Neural progenitor cell (in vitro differentiated cells): ENCODE data around the gene C17orf113. TPM values are rescaled to one million over a fixed set of nuclear protein-coding genes. Genes with fewer than 3 reads are reported as not detected.
"Not testable (repeated sequence)": the region's sequence is repeated elsewhere in the genome, so short reads cannot be mapped to it uniquely, and the experiment has no call there.

Experiments used
- DNase-seq: peaks from one replicate; pipeline ENCODE4 v3.0.0-alpha.2; 2016; ENCODE audit warnings: low spot score
- H2AFZ ChIP-seq: fragments of 200-600 bp; sonication (generic); replicated peaks from 2 replicates; pipeline ENCODE4 v1.6.1; 2016; ENCODE audit warnings: antibody characterized with exemption
- H3F3A ChIP-seq: fragments of 200-600 bp; sonication (generic); 2 replicates; pipeline ENCODE4 v1.6.1; 2016; ENCODE audit warnings: antibody characterized with exemption, low read depth
- H3K27ac ChIP-seq: fragments of 200-600 bp; sonication (generic); 2 replicates; pipeline ENCODE4 v1.5.1; 2016; ENCODE audit warnings: mild to moderate bottlenecking
- H3K27me3 ChIP-seq: fragments of 200-600 bp; sonication (generic); 2 replicates; pipeline ENCODE4 v1.6.1; 2016; ENCODE audit warnings: mild to moderate bottlenecking, moderate library complexity
- H3K36me3 ChIP-seq: fragments of 200-600 bp; sonication (generic); 2 replicates; pipeline ENCODE4 v1.5.1; 2016
- H3K4me1 ChIP-seq: fragments of 200-600 bp; sonication (generic); 2 replicates; pipeline ENCODE4 v1.6.1; 2016; ENCODE audit warnings: mixed run types
- H3K4me2 ChIP-seq: fragments of 200-600 bp; sonication (generic); 2 replicates; pipeline ENCODE4 v1.6.1; 2016
- H3K4me3 ChIP-seq: fragments of 200-600 bp; sonication (generic); 2 replicates; pipeline ENCODE4 v1.5.1; 2016
- H3K79me2 ChIP-seq: fragments of 200-600 bp; sonication (generic); 2 replicates; pipeline ENCODE4 v1.6.1; 2016; ENCODE audit warnings: low read depth
- H3K9ac ChIP-seq: fragments of 200-600 bp; sonication (generic); 2 replicates; pipeline ENCODE4 v1.6.1; 2016
- H3K9me3 ChIP-seq: fragments of 200-600 bp; sonication (generic); 2 replicates; pipeline ENCODE4 v1.5.1; 2016; ENCODE audit warnings: low read depth
- H4K20me1 ChIP-seq: fragments of 200-600 bp; sonication (generic); 2 replicates; pipeline ENCODE4 v1.6.1; 2016; ENCODE audit warnings: low read depth
- H3K27ac Mint-ChIP-seq: 3 replicates; pipeline ENCODE4 v1.8.0; 2021; ENCODE audit warnings: mixed read lengths
- H3K27me3 Mint-ChIP-seq: 2 replicates; pipeline ENCODE4 v1.8.0; 2022; ENCODE audit warnings: low read depth, mild to moderate bottlenecking, inconsistent platforms, moderate library complexity, mixed read lengths; ENCODE audit not compliant: insufficient read depth
- H3K36me3 Mint-ChIP-seq: 3 replicates; pipeline ENCODE4 v1.8.0; 2021; ENCODE audit warnings: mixed read lengths
- H3K4me1 Mint-ChIP-seq: 3 replicates; pipeline ENCODE4 v1.8.0; 2021; ENCODE audit warnings: mixed read lengths
- H3K4me3 Mint-ChIP-seq: 3 replicates; pipeline ENCODE4 v1.8.0; 2021; ENCODE audit warnings: mild to moderate bottlenecking, moderate library complexity, mixed read lengths
- H3K9me3 Mint-ChIP-seq: 3 replicates; pipeline ENCODE4 v1.8.0; 2020; ENCODE audit warnings: mixed read lengths
- EZH2 ChIP-seq: fragments of 200-600 bp; sonication (generic); IDR thresholded peaks from 2 replicates; pipeline ENCODE4 v1.6.1; 2017; ENCODE audit warnings: antibody characterized with exemption, mild to moderate bottlenecking, moderate library complexity
- EZH2phosphoT487 ChIP-seq: fragments of 200-600 bp; sonication (generic); IDR thresholded peaks from 2 replicates; pipeline ENCODE4 v1.6.1; 2017; ENCODE audit warnings: antibody characterized with exemption
- total RNA-seq: library from RNA; depleted of rRNA; stranded (reverse); fragments of >200 nt; gene quantifications from 2 replicates; pipeline ENCODE4 v1.2.3, GENCODE V29; 2015; ENCODE audit warnings: low replicate concordance
- TF ChIP-seq, protein P1 (sequence below): fragments of 200-600 bp; sonication (generic); IDR thresholded peaks from 2 replicates; pipeline ENCODE4 v1.5.1; 2017; ENCODE audit warnings: antibody characterized with exemption, mild to moderate bottlenecking

Gene C17orf113
- total RNA-seq, 1 donor from 2014 or later: 2.2 TPM

DNA sequence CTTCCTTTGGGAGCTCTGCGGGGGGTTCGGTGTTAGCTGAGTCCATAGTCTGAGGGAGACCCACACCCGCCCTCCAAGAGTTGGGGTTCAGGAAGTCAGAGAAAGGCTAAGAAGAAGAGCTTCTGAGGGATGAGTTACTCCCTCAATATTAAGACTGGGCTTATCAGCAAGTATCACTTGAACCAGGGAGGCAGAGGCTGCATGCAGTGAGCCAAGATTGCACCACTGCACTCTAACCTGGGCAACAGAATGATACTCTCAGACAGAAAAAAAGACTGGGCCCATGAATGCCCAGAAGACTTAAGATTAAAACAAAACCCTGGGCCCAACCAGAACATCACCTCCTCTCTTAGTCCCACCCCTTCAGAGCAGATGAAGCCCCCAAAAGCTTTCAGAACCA lies 24.5 kb downstream of the C17orf113 start:
- H3K9me3 Mint-ChIP-seq: no peaks in the 10 kb centered on the region
- H3K27ac Mint-ChIP-seq: peak overlapping the region; percentile 48
- H3K27me3 Mint-ChIP-seq: peaks cover 5% of the 10 kb centered on the region
- Histone ChIP-seq H3K4me2 (no peak overlapping the region), H4K20me1 (peaks cover under 1% of the 10 kb centered on the region), H3K9me3 (no peaks in the 10 kb centered on the region), H3K4me1 (peaks cover 29% of the 10 kb centered on the region), H3K36me3 (no peaks in the 10 kb centered on the region), H3K9ac (no peak overlapping the region), H2AFZ (no peak overlapping the region), H3K4me3 (no peak overlapping the region), H3K27me3 (no peaks in the 10 kb centered on the region), H3K27ac (no peak overlapping the region), H3K79me2 (peaks cover 8% of the 10 kb centered on the region), H3F3A (peaks cover 56% of the 10 kb centered on the region)
- H3K36me3 Mint-ChIP-seq: peaks cover 8% of the 10 kb centered on the region
- no peak for TF ChIP-seq EZH2
- TF ChIP-seq, protein P1, sequence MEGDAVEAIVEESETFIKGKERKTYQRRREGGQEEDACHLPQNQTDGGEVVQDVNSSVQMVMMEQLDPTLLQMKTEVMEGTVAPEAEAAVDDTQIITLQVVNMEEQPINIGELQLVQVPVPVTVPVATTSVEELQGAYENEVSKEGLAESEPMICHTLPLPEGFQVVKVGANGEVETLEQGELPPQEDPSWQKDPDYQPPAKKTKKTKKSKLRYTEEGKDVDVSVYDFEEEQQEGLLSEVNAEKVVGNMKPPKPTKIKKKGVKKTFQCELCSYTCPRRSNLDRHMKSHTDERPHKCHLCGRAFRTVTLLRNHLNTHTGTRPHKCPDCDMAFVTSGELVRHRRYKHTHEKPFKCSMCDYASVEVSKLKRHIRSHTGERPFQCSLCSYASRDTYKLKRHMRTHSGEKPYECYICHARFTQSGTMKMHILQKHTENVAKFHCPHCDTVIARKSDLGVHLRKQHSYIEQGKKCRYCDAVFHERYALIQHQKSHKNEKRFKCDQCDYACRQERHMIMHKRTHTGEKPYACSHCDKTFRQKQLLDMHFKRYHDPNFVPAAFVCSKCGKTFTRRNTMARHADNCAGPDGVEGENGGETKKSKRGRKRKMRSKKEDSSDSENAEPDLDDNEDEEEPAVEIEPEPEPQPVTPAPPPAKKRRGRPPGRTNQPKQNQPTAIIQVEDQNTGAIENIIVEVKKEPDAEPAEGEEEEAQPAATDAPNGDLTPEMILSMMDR: no peak
- TF ChIP-seq EZH2phosphoT487: no peak
- no peak for DNase-seq
- peak overlapping the region; percentile 1 for H3K4me3 Mint-ChIP-seq
- H3K4me1 Mint-ChIP-seq: peaks cover 54% of the 10 kb centered on the region

DNA sequence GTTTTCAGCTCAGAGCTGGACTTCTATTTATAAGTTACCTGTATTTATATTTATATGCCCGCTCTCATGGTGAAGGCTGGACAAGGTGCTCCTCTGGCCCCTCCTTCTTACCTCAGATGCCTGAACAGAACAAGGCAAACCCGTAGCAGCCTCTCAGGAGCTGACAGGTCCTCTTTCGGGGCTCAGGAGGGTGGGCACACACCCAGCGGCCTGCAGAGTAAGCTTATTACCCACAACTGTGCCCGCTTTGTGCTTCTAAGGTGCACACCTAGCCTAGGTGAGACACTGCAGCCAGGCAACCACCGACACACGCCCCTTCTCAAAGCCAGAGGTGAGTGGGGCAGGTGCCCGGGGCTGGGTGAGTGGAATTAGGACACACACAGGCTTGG lies 25.2 kb downstream of the C17orf113 start:
- DNase-seq: no peak
- H3K27me3 ChIP-seq: no peaks in the 10 kb centered on the region
- H3K9ac ChIP-seq: no peak overlapping the region
- no peak overlapping the region for H3K27ac ChIP-seq
- H3K4me1 ChIP-seq: peaks cover 32% of the 10 kb centered on the region
- H3F3A ChIP-seq: peaks cover 60% of the 10 kb centered on the region
- H3K36me3 Mint-ChIP-seq: peaks cover 8% of the 10 kb centered on the region
- H2AFZ ChIP-seq: no peak overlapping the region
- no peaks in the 10 kb centered on the region for H3K9me3 Mint-ChIP-seq
- peaks cover 7% of the 10 kb centered on the region for H3K27me3 Mint-ChIP-seq
- H3K36me3 ChIP-seq: no peaks in the 10 kb centered on the region
- no peak overlapping the region for H3K27ac Mint-ChIP-seq
- H3K4me1 Mint-ChIP-seq: peaks cover 58% of the 10 kb centered on the region
- no peaks in the 10 kb centered on the region for H3K9me3 ChIP-seq
- H3K79me2 ChIP-seq: peaks cover 16% of the 10 kb centered on the region
- peaks cover 3% of the 10 kb centered on the region for H4K20me1 ChIP-seq
- H3K4me3 Mint-ChIP-seq: peak overlapping the region; percentile 77
- no peak for TF ChIP-seq EZH2phosphoT487
- no peak for TF ChIP-seq EZH2
- TF ChIP-seq, protein P1: no peak
- H3K4me3 ChIP-seq: no peak overlapping the region
- H3K4me2 ChIP-seq: no peak overlapping the region

DNA sequence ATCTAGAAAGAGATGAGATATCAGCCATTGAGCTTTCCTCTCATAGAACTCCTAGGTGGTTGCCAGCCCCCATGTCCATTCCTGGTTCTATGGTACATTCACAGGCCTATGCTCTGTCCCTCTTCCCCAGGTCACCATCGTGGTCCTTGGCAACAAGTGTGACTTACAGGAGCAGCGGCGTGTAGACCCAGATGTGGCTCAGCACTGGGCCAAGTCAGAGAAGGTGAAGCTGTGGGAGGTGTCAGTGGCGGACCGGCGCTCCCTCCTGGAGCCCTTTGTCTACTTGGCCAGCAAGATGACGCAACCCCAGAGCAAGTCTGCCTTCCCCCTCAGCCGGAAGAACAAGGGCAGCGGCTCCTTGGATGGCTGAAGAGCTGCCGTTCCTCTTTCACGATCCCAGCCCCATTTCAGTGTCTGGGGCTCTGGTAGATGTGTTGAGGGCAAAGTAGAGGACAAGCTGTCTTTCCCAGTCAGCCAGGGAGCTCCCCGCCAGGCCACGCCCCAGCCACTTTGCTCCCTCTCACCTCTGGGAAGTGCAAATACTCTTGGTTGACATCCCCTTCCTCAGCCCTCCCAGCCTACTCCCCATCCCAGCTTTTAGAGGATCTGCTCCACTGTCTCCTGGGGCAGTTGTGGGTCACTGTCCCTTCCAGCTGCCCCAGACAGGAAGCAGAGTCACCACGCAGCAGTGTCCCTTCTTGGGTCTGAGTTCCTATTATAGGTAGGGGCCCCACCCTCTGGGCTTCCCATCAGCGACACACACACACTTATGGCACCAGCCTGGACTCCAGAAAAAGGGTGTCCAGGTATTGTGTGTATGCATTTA lies 26.7 kb downstream of the C17orf113 start:
- peaks cover 31% of the 10 kb centered on the region for H3K4me1 ChIP-seq
- no peak overlapping the region for H3K4me3 Mint-ChIP-seq

DNA sequence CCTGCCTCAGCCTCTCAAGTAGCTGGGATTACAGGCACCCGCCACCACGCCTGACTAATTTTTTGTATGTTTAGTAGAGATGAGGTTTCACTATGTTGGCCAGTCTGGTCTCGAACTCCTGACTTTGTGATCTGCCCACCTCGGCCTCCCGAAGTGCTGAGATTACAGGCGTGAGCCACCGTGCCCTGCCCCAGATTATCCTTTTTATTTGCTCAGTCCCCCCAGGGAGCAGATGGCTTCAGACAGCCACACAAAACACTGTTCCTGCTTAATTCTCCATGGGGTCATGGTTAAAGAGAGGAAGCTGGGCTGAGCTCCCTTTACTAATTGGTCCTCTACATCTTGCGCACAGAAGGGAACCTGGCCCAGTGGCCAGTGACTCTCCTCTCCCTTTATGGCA lies 29.6 kb downstream of the C17orf113 start:
- Histone ChIP-seq H3K79me2 (peaks cover 32% of the 10 kb centered on the region), H3K4me1 (peaks cover 12% of the 10 kb centered on the region), H3K4me2 (peak overlapping the region; percentile 85), H3F3A (peaks cover 52% of the 10 kb centered on the region), H3K4me3 (peak overlapping the region; percentile 98), H3K9ac (peak overlapping the region; percentile 94)
- not testable (repeated sequence) for H3K9me3 ChIP-seq, H3K27ac Mint-ChIP-seq, H2AFZ ChIP-seq, H3K27ac ChIP-seq, H3K36me3 Mint-ChIP-seq, H3K27me3 Mint-ChIP-seq, H3K27me3 ChIP-seq, H3K9me3 Mint-ChIP-seq, H3K36me3 ChIP-seq, DNase-seq, H4K20me1 ChIP-seq
- H3K4me3 Mint-ChIP-seq: peak overlapping the region; percentile 97
- H3K4me1 Mint-ChIP-seq: peaks cover 48% of the 10 kb centered on the region

More for the DNA sequence above, 26.7 kb downstream of the C17orf113 start:
- H3K36me3 ChIP-seq: no peaks in the 10 kb centered on the region
- H3K9ac ChIP-seq: no peak overlapping the region
- H3K4me1 Mint-ChIP-seq: peaks cover 56% of the 10 kb centered on the region
- no peak for DNase-seq
- no peaks in the 10 kb centered on the region for H3K9me3 ChIP-seq
- H3K4me3 ChIP-seq: no peak overlapping the region
- peaks cover 55% of the 10 kb centered on the region for H3F3A ChIP-seq
- H3K27ac Mint-ChIP-seq: no peak overlapping the region
- no peaks in the 10 kb centered on the region for H3K27me3 ChIP-seq
- TF ChIP-seq EZH2phosphoT487: no peak
- TF ChIP-seq, protein P1: no peak
- TF ChIP-seq EZH2: no peak
- peaks cover 8% of the 10 kb centered on the region for H3K36me3 Mint-ChIP-seq
- peaks cover 19% of the 10 kb centered on the region for H3K79me2 ChIP-seq
- H2AFZ ChIP-seq: no peak overlapping the region
- no peaks in the 10 kb centered on the region for H3K9me3 Mint-ChIP-seq
- H3K27me3 Mint-ChIP-seq: peaks cover 5% of the 10 kb centered on the region
- H4K20me1 ChIP-seq: peaks cover 3% of the 10 kb centered on the region
- no peak overlapping the region for H3K27ac ChIP-seq
- H3K4me2 ChIP-seq: no peak overlapping the region
